HG02678 (cell line): ENCODE measurements around the gene ACOD1.

Experiments used
- ATAC-seq: cut with Tn5 transposase; IDR thresholded peaks from one replicate; pipeline ENCODE4 v1.9.1; 2021; ENCODE audit warnings: mild to moderate bottlenecking, moderate library complexity; ENCODE audit not compliant: unreplicated experiment

ACOD1 gene

GRCh38 chr13:76983676-76984075 lies 35.4 kb downstream of the ACOD1 start:
- no peak for ATAC-seq

DNA sequence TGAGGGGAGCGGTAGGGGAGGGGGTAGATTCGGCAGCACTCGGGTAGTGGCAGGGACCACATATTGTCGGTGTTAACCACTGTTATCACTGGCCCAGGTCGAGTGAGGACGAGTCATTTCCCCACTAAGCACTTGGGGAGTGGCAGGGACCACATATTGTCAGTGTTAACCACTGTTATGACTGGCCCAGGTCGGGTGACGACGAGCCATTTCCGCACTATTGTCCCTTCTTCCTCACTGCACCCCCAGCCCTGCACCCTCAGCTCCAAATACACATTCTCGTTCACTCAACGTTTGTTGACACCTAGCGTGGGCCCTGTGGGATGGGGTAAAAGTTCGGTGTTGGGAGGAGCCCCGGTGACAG lies 43.1 kb downstream of the ACOD1 start:
- ATAC-seq, result peak; percentile 45

GRCh38 chr13:76991796-76992547 lies 43.7 kb downstream of the ACOD1 start, which contains the start of gene CLN5:
Gene CLN5, plus strand, starts transcription at chr13:76992081. Its CDS starts 18 bp downstream, at chr13:76992099.
- peak; percentile 96 for ATAC-seq

DNA sequence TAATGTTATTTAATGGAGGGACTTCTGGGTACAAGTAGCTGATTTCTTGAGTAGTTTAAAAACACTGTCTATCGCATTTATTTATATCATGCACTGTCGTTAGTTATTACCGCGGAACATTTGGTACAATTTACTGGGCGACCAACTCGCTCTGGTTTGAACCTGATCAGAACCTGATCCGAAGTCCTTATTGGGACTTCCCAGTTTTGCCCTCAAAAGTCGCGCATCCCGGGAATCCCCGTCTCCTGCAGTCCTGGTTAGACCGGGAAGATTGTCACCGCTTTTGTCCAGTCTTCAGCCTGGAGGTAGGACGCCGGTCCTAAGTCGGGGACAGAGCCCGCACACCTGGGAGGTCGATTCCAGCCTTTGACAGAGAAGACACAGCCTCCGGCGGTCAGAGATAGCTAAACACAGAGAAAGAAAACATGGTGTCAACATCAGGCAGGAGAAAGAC lies 44.3 kb downstream of the ACOD1 start:
- ATAC-seq, result no peak

DNA sequence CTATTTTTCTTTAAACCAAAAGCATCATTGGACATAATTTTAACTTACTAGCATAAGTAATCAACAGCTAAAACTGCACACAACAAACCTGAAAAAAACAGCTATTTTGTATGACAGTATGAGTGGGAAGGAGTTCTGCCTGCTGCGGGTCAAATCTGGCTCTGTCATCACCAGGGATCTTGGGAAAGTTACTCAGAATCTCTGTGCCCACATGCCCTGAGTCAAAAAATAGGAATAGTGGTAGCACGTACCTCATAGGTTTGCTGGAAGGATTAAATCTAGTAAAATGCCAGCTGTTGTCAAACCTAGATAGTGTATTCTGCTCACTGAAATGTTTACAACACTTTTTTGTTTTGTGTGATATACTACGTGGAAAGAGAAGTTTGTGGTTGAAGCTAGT lies 44.7 kb downstream of the ACOD1 start:
- ATAC-seq, result no peak

DNA sequence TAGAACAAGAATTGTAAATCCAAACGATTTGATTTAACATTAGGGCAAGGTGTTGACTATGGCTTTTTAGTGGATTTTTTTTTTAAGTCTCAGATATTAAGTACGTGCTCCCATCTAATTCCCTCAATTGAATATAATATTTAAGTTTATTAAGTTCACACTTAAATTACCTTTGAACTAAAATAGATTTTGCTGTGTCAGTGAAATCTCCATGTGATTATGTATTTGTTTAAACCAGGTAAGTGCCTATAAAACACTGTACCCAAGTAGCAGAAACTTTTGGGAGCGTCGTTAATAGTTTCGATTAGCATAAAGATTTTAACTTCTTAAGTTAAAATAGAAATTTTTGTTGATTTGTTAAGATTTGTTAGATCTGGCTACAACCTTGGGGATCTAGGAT lies 45.2 kb downstream of the ACOD1 start:
- no peak for ATAC-seq

DNA sequence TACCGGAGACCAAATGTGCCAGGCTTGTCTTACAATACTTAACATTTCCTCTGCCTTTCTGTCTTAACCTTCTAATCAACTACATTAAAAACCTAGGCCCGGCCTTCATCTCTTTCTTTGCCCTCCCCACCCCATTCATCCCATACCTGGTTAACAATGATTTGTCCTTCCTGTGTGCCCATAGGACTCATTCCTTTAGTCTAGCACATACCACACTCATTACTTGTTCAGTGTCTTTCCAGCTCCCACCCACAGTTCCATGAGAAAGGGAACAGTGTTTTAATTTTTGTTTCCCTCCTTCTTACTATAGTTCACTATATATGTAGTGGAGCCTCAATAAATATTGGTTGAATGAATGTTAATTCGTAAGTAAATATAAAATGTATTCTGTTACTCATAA lies 46.0 kb downstream of the ACOD1 start:
- no peak for ATAC-seq

- no peak for ATAC-seq
These were observed 52.2 kb downstream of the ACOD1 start for GRCh38 chr13:77000475-77000874.

GRCh38 chr13:77001540-77001939 lies 53.2 kb downstream of the ACOD1 start:
- no peak for ATAC-seq

GRCh38 chr13:77001963-77002587 lies 53.8 kb downstream of the ACOD1 start:
- no peak for ATAC-seq

GRCh38 chr13:77002590-77003190 lies 54.4 kb downstream of the ACOD1 start:
- ATAC-seq, result no peak
